OCI-LY1 (cell line): Measurements from ENCODE around the gene ACSM5.
"Not testable (repeated sequence)": the region's sequence is repeated elsewhere in the genome, so short reads cannot be mapped to it uniquely, and the experiment has no call there.

Experiments used
- H2AFZ ChIP-seq: fragments of 200-600 bp; sonication (generic), shearing (Covaris generic); 2 replicates; pipeline ENCODE4 v1.6.0; 2014; ENCODE audit warnings: antibody characterized with exemption, mild to moderate bottlenecking, low read length
- H3F3A ChIP-seq: fragments of 200-600 bp; sonication (generic), shearing (Covaris generic); 2 replicates; pipeline ENCODE4 v1.6.0; 2014; ENCODE audit warnings: mild to moderate bottlenecking, antibody characterized with exemption, low read length, moderate library complexity; ENCODE audit not compliant: insufficient read depth
- H3K27ac ChIP-seq: fragments of 200-600 bp; sonication (generic); 2 replicates; pipeline ENCODE4 v1.5.1; 2014; ENCODE audit warnings: low read length, mixed run types, mild to moderate bottlenecking, low read depth; ENCODE audit not compliant: poor library complexity, severe bottlenecking
- H3K27me3 ChIP-seq: fragments of 200-600 bp; sonication (generic); 2 replicates; pipeline ENCODE4 v1.6.0; 2014; ENCODE audit warnings: antibody characterized with exemption, mild to moderate bottlenecking, low read length, moderate library complexity; ENCODE audit not compliant: insufficient read depth
- H3K36me3 ChIP-seq: fragments of 200-600 bp; sonication (generic); 2 replicates; pipeline ENCODE4 v1.6.1; 2014; ENCODE audit warnings: mild to moderate bottlenecking, antibody characterized with exemption, low read length, moderate library complexity, mixed read lengths; ENCODE audit not compliant: insufficient read depth
- H3K4me1 ChIP-seq: fragments of 200-600 bp; sonication (generic); 2 replicates; pipeline ENCODE4 v1.5.1; 2014; ENCODE audit warnings: mild to moderate bottlenecking, low read length, moderate library complexity; ENCODE audit not compliant: insufficient read depth, severe bottlenecking
- H3K4me2 ChIP-seq: fragments of 200-600 bp; sonication (generic), shearing (Covaris generic); 2 replicates; pipeline ENCODE4 v1.6.1; 2014; ENCODE audit warnings: low read length
- H3K4me3 ChIP-seq: fragments of 200-600 bp; sonication (generic); 2 replicates; pipeline ENCODE4 v1.5.1; 2014; ENCODE audit warnings: low read length, low read depth, mild to moderate bottlenecking, mixed read lengths; ENCODE audit not compliant: poor library complexity, severe bottlenecking
- H3K79me2 ChIP-seq: fragments of 200-600 bp; shearing (Covaris generic); 2 replicates; pipeline ENCODE4 v1.6.1; 2016; ENCODE audit warnings: mixed run types, low read length, mixed read lengths; ENCODE audit not compliant: insufficient read depth
- H3K9ac ChIP-seq: fragments of 200-600 bp; sonication (generic), shearing (Covaris generic); 2 replicates; pipeline ENCODE4 v1.6.1; 2014; ENCODE audit warnings: mild to moderate bottlenecking, low read length, mixed read lengths
- H3K9me2 ChIP-seq: fragments of 200-600 bp; sonication (generic), shearing (Covaris generic); 2 replicates; pipeline ENCODE4 v1.6.1; 2014; ENCODE audit warnings: low read depth, mild to moderate bottlenecking, low read length, mixed read lengths
- H3K9me3 ChIP-seq: fragments of 200-600 bp; shearing (Covaris generic); 2 replicates; pipeline ENCODE4 v1.6.1; 2014; ENCODE audit warnings: low read length, mixed read lengths
- H4K20me1 ChIP-seq: fragments of 200-600 bp; sonication (generic), shearing (Covaris generic); 2 replicates; pipeline ENCODE4 v1.6.0; 2016; ENCODE audit warnings: mild to moderate bottlenecking, low read length; ENCODE audit not compliant: insufficient read depth
- EZH2 ChIP-seq: fragments of 200-600 bp; sonication (generic), shearing (Covaris generic); IDR thresholded peaks from 2 replicates; pipeline ENCODE4 v1.8.0; 2017; ENCODE audit warnings: borderline replicate concordance, mixed run types, mild to moderate bottlenecking, antibody characterized with exemption, low read length, moderate library complexity, mixed read lengths
- TF ChIP-seq, protein P1 (sequence below): fragments of 200-600 bp; sonication (generic), shearing (Covaris generic); IDR thresholded peaks from 2 replicates; pipeline ENCODE4 v1.5.1; 2017; ENCODE audit warnings: mild to moderate bottlenecking, antibody characterized with exemption, low read length, moderate library complexity, mixed read lengths

ACSM5 gene

DNA sequence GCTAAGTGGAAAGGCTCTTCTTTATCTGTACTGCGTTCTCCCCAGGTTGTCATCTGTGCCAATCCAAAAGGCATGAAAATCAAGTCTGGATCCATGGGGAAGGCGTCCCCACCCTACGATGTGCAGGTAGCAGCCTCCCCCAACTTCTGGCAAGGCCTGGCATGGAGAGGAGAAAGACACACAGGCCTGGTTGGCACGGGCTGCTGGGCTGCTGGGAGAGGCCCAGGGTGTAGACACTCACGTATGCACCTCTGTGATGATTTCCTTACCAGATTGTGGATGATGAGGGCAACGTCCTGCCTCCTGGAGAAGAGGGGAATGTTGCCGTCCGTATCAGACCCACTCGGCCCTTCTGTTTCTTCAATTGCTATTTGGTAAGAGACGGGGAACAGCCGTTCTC is 21.6 kb downstream of the ACSM5 start:
- no peaks in the 10 kb centered on the region for H3F3A ChIP-seq
- TF ChIP-seq EZH2 = no peak
- TF ChIP-seq, protein P1, sequence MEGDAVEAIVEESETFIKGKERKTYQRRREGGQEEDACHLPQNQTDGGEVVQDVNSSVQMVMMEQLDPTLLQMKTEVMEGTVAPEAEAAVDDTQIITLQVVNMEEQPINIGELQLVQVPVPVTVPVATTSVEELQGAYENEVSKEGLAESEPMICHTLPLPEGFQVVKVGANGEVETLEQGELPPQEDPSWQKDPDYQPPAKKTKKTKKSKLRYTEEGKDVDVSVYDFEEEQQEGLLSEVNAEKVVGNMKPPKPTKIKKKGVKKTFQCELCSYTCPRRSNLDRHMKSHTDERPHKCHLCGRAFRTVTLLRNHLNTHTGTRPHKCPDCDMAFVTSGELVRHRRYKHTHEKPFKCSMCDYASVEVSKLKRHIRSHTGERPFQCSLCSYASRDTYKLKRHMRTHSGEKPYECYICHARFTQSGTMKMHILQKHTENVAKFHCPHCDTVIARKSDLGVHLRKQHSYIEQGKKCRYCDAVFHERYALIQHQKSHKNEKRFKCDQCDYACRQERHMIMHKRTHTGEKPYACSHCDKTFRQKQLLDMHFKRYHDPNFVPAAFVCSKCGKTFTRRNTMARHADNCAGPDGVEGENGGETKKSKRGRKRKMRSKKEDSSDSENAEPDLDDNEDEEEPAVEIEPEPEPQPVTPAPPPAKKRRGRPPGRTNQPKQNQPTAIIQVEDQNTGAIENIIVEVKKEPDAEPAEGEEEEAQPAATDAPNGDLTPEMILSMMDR = no peak
- no peaks in the 10 kb centered on the region for H3K27me3 ChIP-seq
- no peak overlapping the region for H3K27ac ChIP-seq
- H3K4me3 ChIP-seq = no peak overlapping the region
- H3K36me3 ChIP-seq = no peaks in the 10 kb centered on the region
- no peaks in the 10 kb centered on the region for H4K20me1 ChIP-seq
- no peaks in the 10 kb centered on the region for H3K9me2 ChIP-seq
- H3K79me2 ChIP-seq = no peaks in the 10 kb centered on the region
- no peaks in the 10 kb centered on the region for H3K9me3 ChIP-seq
- H2AFZ ChIP-seq = no peak overlapping the region
- no peaks in the 10 kb centered on the region for H3K4me1 ChIP-seq
- no peak overlapping the region for H3K4me2 ChIP-seq
- no peak overlapping the region for H3K9ac ChIP-seq

DNA sequence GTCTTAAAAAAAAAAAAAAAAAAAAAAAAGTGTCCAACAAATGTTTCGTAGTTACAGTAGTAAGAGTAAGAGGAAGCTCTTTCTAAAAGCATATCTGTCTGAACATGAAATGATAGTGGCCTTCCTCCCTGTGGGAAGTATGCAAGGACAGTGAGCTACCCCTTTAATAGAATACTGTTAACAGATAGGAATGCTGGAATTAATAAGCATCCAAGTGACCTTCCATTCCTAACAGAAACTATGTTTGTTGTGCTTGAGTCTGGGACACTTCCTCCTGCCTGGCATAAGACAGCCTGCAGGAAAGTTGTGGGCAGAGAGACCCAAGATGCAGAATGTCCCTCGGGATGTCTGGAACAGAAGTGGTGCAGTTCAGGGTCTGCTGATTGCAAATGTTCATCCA is 29.6 kb downstream of the ACSM5 start:
- not testable (repeated sequence) for H3K4me2 ChIP-seq, H3F3A ChIP-seq, H3K4me1 ChIP-seq, H3K27ac ChIP-seq, H3K9me2 ChIP-seq, H3K27me3 ChIP-seq, H3K9ac ChIP-seq, H3K4me3 ChIP-seq, H3K36me3 ChIP-seq, H4K20me1 ChIP-seq, H2AFZ ChIP-seq, H3K79me2 ChIP-seq, H3K9me3 ChIP-seq

DNA sequence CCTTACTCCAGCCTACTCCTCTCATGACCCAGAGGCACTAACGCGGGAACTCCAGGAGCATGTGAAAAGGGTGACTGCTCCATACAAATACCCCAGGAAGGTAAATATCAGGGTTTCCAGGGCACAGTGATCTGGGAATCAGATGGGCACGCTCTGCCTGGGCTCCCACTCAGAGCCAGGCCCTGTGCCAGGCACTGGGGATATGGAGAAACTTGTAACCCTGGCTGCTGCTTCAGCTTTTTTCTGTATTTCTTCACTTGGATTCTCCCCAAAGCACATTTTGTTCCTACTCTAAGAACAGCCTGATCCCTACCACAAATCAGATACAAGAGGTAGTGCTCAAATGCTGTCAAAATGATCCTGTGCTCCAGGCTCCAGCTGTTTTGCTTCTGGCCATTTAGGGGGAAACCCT is 30.5 kb downstream of the ACSM5 start:
- H3F3A ChIP-seq, H3K27ac ChIP-seq, H3K4me1 ChIP-seq, H3K9me2 ChIP-seq, H3K9me3 ChIP-seq, H3K4me3 ChIP-seq, H4K20me1 ChIP-seq, H2AFZ ChIP-seq, H3K4me2 ChIP-seq, H3K27me3 ChIP-seq, H3K79me2 ChIP-seq, H3K9ac ChIP-seq, H3K36me3 ChIP-seq: not testable (repeated sequence)

DNA sequence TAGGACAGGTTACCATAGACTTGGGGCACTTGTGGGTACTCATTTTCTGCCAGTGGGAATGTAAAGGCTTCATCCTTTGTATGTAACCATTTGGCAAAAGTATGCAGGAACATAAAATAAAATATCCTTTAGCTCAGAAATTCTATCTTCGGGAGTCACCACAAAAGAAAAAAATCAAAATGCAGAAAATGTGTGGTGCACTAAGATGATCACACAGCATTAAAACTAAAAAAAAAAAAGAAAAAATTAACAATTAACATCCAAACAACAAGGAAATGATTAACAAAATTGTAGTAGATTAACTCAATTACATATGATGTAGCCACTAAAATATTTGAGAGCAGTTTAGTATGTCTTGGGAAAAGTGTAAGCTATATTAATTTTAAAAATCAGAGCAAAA is 31.4 kb downstream of the ACSM5 start:
- not testable (repeated sequence) for H2AFZ ChIP-seq, H3K4me1 ChIP-seq, H3K9me3 ChIP-seq, H4K20me1 ChIP-seq, H3K9ac ChIP-seq, H3K27ac ChIP-seq, H3K27me3 ChIP-seq, H3K4me2 ChIP-seq, H3K36me3 ChIP-seq, H3K9me2 ChIP-seq, H3K79me2 ChIP-seq, H3F3A ChIP-seq, H3K4me3 ChIP-seq

DNA sequence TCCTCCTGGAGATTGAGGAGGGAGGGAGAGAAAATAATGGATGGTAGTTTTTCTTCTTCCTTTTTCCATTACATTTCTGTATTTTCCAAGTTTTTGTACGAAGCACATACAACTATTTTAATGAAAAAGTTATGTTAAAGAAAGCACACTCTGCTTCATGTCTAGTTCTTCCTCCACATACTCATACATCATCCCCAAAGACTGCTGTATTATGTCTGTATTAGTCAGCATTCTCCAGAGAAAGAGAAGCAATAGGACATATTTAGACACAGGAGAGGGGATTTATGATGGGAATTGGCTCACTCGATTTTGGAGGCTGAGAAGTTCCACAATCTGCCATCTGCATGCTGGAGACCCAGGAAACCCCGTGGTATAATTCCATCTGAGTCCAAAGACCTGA is 31.9 kb downstream of the ACSM5 start:
- H3K27ac ChIP-seq = no peak overlapping the region
- TF ChIP-seq, protein P1 = no peak
- TF ChIP-seq EZH2 = no peak
- H2AFZ ChIP-seq = no peak overlapping the region

DNA sequence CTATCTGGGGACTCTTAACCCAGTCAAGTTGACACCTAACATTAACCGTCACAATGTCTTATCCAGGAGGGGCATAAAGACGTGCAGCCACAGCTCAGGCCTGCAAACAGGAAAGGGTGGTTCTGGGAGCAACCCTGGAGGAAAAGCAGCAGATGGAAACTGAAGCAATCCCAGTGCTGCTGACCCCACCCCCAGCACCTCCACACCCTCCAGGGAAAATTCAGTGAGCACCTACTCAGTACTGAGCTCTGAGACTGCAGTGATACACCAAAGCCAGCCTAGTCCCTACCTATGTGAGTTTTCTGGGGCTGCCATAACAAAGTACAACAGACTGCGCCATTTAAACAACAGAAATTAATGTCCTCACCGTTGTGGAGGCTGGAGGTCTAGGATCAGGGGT is 32.5 kb downstream of the ACSM5 start:
- H2AFZ ChIP-seq, H3K4me3 ChIP-seq, H4K20me1 ChIP-seq, H3K9me2 ChIP-seq, H3K36me3 ChIP-seq, H3K9ac ChIP-seq, H3K4me1 ChIP-seq, H3K4me2 ChIP-seq, H3K27me3 ChIP-seq, H3K79me2 ChIP-seq, H3K9me3 ChIP-seq, H3F3A ChIP-seq, H3K27ac ChIP-seq: not testable (repeated sequence)

More for the DNA sequence above, 31.9 kb downstream of the ACSM5 start:
- Histone ChIP-seq H3K9me3 (no peaks in the 10 kb centered on the region), H3K4me2 (no peak overlapping the region), H3K9ac (no peak overlapping the region), H3K36me3 (no peaks in the 10 kb centered on the region), H3K4me1 (no peaks in the 10 kb centered on the region), H3K4me3 (no peak overlapping the region), H3K79me2 (no peaks in the 10 kb centered on the region), H4K20me1 (no peaks in the 10 kb centered on the region), H3F3A (no peaks in the 10 kb centered on the region), H3K9me2 (no peaks in the 10 kb centered on the region), H3K27me3 (no peaks in the 10 kb centered on the region)
